CD8-positive, alpha-beta memory T cell (primary cell): ENCODE data around the gene BTBD9. TPM values are rescaled to one million over a fixed set of nuclear protein-coding genes. Genes with fewer than 3 reads are reported as not detected.

ENCODE experiments used
- CTCF ChIA-PET: fragments of 350-600 bp; sonication (Branson Sonifier 250); formaldehyde crosslinking; loops from one replicate; lab custom pipeline; 2021; ENCODE audit warnings: antibody characterized with exemption; lab: Charles Lee
- POLR2A ChIA-PET: fragments of 350-600 bp; sonication (Branson Sonifier 250); formaldehyde crosslinking; loops from one replicate; lab custom pipeline; 2021; ENCODE audit warnings: antibody characterized with exemption; lab: Charles Lee
- DNase-seq, 5 donors: peaks; one replicate each; pipeline versions ENCODE4 v3.0.0 to v3.0.0-alpha.2; 2020 to 2022; ENCODE audit warnings: mixed read lengths in 1 of 5
- H3K27ac ChIP-seq: one replicate; pipeline ENCODE4 v1.7.0; 2013; ENCODE audit warnings: low read depth, mild to moderate bottlenecking, low read length, moderate library complexity
- H3K27me3 ChIP-seq: 2 replicates; pipeline ENCODE4 v1.7.0; 2013; ENCODE audit warnings: low read length, mild to moderate bottlenecking; ENCODE audit not compliant: insufficient read depth, poor library complexity, severe bottlenecking
- H3K36me3 ChIP-seq: 2 replicates; pipeline ENCODE4 v1.7.0; 2013; ENCODE audit warnings: mild to moderate bottlenecking, low read length, moderate library complexity; ENCODE audit not compliant: insufficient read depth
- H3K4me1 ChIP-seq: 2 replicates; pipeline ENCODE4 v1.7.0; 2013; ENCODE audit warnings: mild to moderate bottlenecking, low read length, moderate library complexity; ENCODE audit not compliant: insufficient read depth
- H3K4me3 ChIP-seq: 2 replicates; pipeline ENCODE4 v1.7.0; 2013; ENCODE audit warnings: mild to moderate bottlenecking, low read length
- H3K9me3 ChIP-seq: 2 replicates; pipeline ENCODE4 v1.7.0; 2013; ENCODE audit warnings: mild to moderate bottlenecking, low read length
- H3K27ac Mint-ChIP-seq, 8 donors: one replicate each; pipeline ENCODE4 v1.8.0; 2020 to 2021; ENCODE audit warnings: mixed read lengths in 8 of 8, mild to moderate bottlenecking in 6 of 8, inconsistent platforms in 3 of 8, moderate library complexity in 3 of 8
- H3K27me3 Mint-ChIP-seq, 2 donors: one replicate each; pipeline ENCODE4 v1.8.0; 2020 to 2021; ENCODE audit warnings: mixed read lengths in 2 of 2, mild to moderate bottlenecking in 1 of 2, moderate library complexity in 1 of 2
- H3K36me3 Mint-ChIP-seq, 3 donors: one replicate each; pipeline ENCODE4 v1.8.0; 2020 to 2021; ENCODE audit warnings: mixed read lengths in 3 of 3, inconsistent platforms in 1 of 3, mild to moderate bottlenecking in 1 of 3
- H3K4me1 Mint-ChIP-seq, 3 donors: one replicate each; pipeline ENCODE4 v1.8.0; 2020 to 2021; ENCODE audit warnings: mixed read lengths in 3 of 3, inconsistent platforms in 1 of 3, mild to moderate bottlenecking in 1 of 3
- H3K4me3 Mint-ChIP-seq, 7 donors: one replicate each; pipeline ENCODE4 v1.8.0; 2020 to 2021; ENCODE audit warnings: mixed read lengths in 7 of 7, mild to moderate bottlenecking in 6 of 7, moderate library complexity in 4 of 7, inconsistent platforms in 2 of 7
- H3K9me3 Mint-ChIP-seq, 5 donors: one replicate each; pipeline ENCODE4 v1.8.0; 2020 to 2022; ENCODE audit warnings: mixed read lengths in 5 of 5, mild to moderate bottlenecking in 3 of 5, moderate library complexity in 2 of 5, inconsistent platforms in 1 of 5
- polyA plus RNA-seq: library from polyadenylated mRNA; unstranded; fragments of 300-500 nt; fragmentation: Illumina TruSeq; gene quantifications from one replicate; pipeline ENCODE4 v1.2.3, GENCODE V29; 2021
- total RNA-seq, 2 experiments: library from RNA; stranded (reverse); gene quantifications; one replicate each; pipeline ENCODE4 v1.2.3, GENCODE V29; 2021

The BTBD9 gene
- total and polyA plus RNA-seq, 3 experiments from 2014 or later = 12.2 to 17.7 (median 14.9) TPM

GRCh38 chr6:38438097-38438496 is 201.6 kb downstream of the BTBD9 start:
- CTCF ChIA-PET = no interaction called here
- H3K27ac Mint-ChIP-seq = peak overlapping the region in 1 of 8 donors; percentile 2
- DNase-seq = no peak
- H3K4me1 Mint-ChIP-seq = peaks cover 14 to 33% (median 19%) of the 10 kb centered on the region in 3 donors
- H3K36me3 ChIP-seq = no peaks in the 10 kb centered on the region
- no peaks in the 10 kb centered on the region for H3K9me3 Mint-ChIP-seq
- H3K27me3 ChIP-seq = no peaks in the 10 kb centered on the region
- H3K36me3 Mint-ChIP-seq = peaks cover 0 to 13% (median 9%) of the 10 kb centered on the region in 3 donors
- POLR2A ChIA-PET = no interaction called here
- H3K4me1 ChIP-seq = no peaks in the 10 kb centered on the region
- no peak overlapping the region for H3K4me3 Mint-ChIP-seq
- peaks cover 0 to 1% of the 10 kb centered on the region in 2 donors for H3K27me3 Mint-ChIP-seq
- H3K9me3 ChIP-seq = no peaks in the 10 kb centered on the region
- no peak overlapping the region for H3K4me3 ChIP-seq
- H3K27ac ChIP-seq = no peak overlapping the region

- peaks cover 0 to 1% of the 10 kb centered on the region in 2 donors for H3K27me3 Mint-ChIP-seq
- CTCF ChIA-PET = interaction anchor here (0.7 kb wide), 1 partner anchor 76 kb away, joined by 3 read pairs; no protein-coding TSS in a partner anchor
- POLR2A ChIA-PET = no interaction called here
Measured at GRCh38 chr6:38436726-38437465, 202.8 kb downstream of the BTBD9 start.

GRCh38 chr6:38435330-38435729 is 204.4 kb downstream of the BTBD9 start:
- CTCF ChIA-PET = no interaction called here
- H3K27me3 Mint-ChIP-seq = peaks cover 0 to 1% of the 10 kb centered on the region in 2 donors
- no peaks in the 10 kb centered on the region for H3K9me3 ChIP-seq

More at GRCh38 chr6:38436726-38437465, 202.8 kb downstream of the BTBD9 start:
- Mint-ChIP-seq H3K4me1 (peaks cover 14 to 33% (median 23%) of the 10 kb centered on the region in 3 donors), H3K9me3 (peaks cover 0 to 2% (median 0%) of the 10 kb centered on the region in 5 donors), H3K36me3 (peaks cover 4 to 19% (median 9%) of the 10 kb centered on the region in 3 donors), H3K27ac (no peak overlapping the region), H3K4me3 (no peak overlapping the region)
- Histone ChIP-seq H3K36me3 (no peaks in the 10 kb centered on the region), H3K4me3 (no peak overlapping the region), H3K27me3 (no peaks in the 10 kb centered on the region), H3K27ac (no peak overlapping the region), H3K4me1 (no peaks in the 10 kb centered on the region), H3K9me3 (no peaks in the 10 kb centered on the region)
- no peak for DNase-seq

GRCh38 chr6:38434051-38434450 is 205.7 kb downstream of the BTBD9 start:
- Mint-ChIP-seq H3K4me1 (peaks cover 14 to 33% (median 17%) of the 10 kb centered on the region in 3 donors), H3K27me3 (peaks cover 0 to 1% of the 10 kb centered on the region in 2 donors), H3K4me3 (no peak overlapping the region), H3K36me3 (peaks cover 6 to 27% (median 9%) of the 10 kb centered on the region in 3 donors), H3K9me3 (peaks cover 0 to 2% (median 0%) of the 10 kb centered on the region in 5 donors), H3K27ac (no peak overlapping the region)
- Histone ChIP-seq H3K4me1 (no peaks in the 10 kb centered on the region), H3K27me3 (no peaks in the 10 kb centered on the region), H3K36me3 (no peaks in the 10 kb centered on the region), H3K9me3 (no peaks in the 10 kb centered on the region), H3K4me3 (no peak overlapping the region), H3K27ac (no peak overlapping the region)
- no peak for DNase-seq
- ChIA-PET POLR2A (no interaction called here), CTCF (no interaction called here)

More at GRCh38 chr6:38435330-38435729, 204.4 kb downstream of the BTBD9 start:
- H3K4me3 Mint-ChIP-seq = no peak overlapping the region
- no peaks in the 10 kb centered on the region for H3K27me3 ChIP-seq
- peaks cover 14 to 33% (median 23%) of the 10 kb centered on the region in 3 donors for H3K4me1 Mint-ChIP-seq
- no peak overlapping the region for H3K27ac ChIP-seq
- H3K36me3 Mint-ChIP-seq = peaks cover 4 to 24% (median 9%) of the 10 kb centered on the region in 3 donors
- peaks cover 0 to 2% (median 0%) of the 10 kb centered on the region in 5 donors for H3K9me3 Mint-ChIP-seq
- H3K4me1 ChIP-seq = no peaks in the 10 kb centered on the region
- no peaks in the 10 kb centered on the region for H3K36me3 ChIP-seq
- DNase-seq = no peak
- H3K27ac Mint-ChIP-seq = no peak overlapping the region
- POLR2A ChIA-PET = no interaction called here
- H3K4me3 ChIP-seq = no peak overlapping the region

- H3K36me3 ChIP-seq = no peaks in the 10 kb centered on the region
- H3K36me3 Mint-ChIP-seq = peaks cover 8 to 27% (median 9%) of the 10 kb centered on the region in 3 donors
- no peaks in the 10 kb centered on the region for H3K27me3 ChIP-seq
- H3K4me3 ChIP-seq = no peak overlapping the region
- ChIA-PET POLR2A (no interaction called here), CTCF (no interaction called here)
- no peak overlapping the region for H3K4me3 Mint-ChIP-seq
- no peaks in the 10 kb centered on the region for H3K9me3 ChIP-seq
- H3K27ac Mint-ChIP-seq = no peak overlapping the region
- H3K4me1 ChIP-seq = no peaks in the 10 kb centered on the region
- no peaks in the 10 kb centered on the region for H3K27me3 Mint-ChIP-seq
- H3K27ac ChIP-seq = no peak overlapping the region
- H3K4me1 Mint-ChIP-seq = peaks cover 9 to 19% (median 10%) of the 10 kb centered on the region in 3 donors
- peaks cover 0 to 2% (median 0%) of the 10 kb centered on the region in 5 donors for H3K9me3 Mint-ChIP-seq
- no peak for DNase-seq
Measured at GRCh38 chr6:38432479-38432878, 207.2 kb downstream of the BTBD9 start.

GRCh38 chr6:38432079-38432478 is 207.7 kb downstream of the BTBD9 start:
- Mint-ChIP-seq H3K4me1 (peaks cover 7 to 16% (median 9%) of the 10 kb centered on the region in 3 donors), H3K9me3 (peaks cover 0 to 2% (median 0%) of the 10 kb centered on the region in 5 donors), H3K4me3 (no peak overlapping the region), H3K27me3 (peaks cover 0 to under 1% of the 10 kb centered on the region in 2 donors), H3K27ac (no peak overlapping the region), H3K36me3 (peaks cover 9 to 27% (median 9%) of the 10 kb centered on the region in 3 donors)
- H3K4me3 ChIP-seq = no peak overlapping the region
- no peak for DNase-seq
- no peaks in the 10 kb centered on the region for H3K4me1 ChIP-seq
- H3K27me3 ChIP-seq = no peaks in the 10 kb centered on the region
- H3K36me3 ChIP-seq = no peaks in the 10 kb centered on the region
- no peak overlapping the region for H3K27ac ChIP-seq
- ChIA-PET POLR2A (no interaction called here), CTCF (no interaction called here)
- H3K9me3 ChIP-seq = no peaks in the 10 kb centered on the region

- CTCF ChIA-PET = no interaction called here
- no peak for DNase-seq
- Mint-ChIP-seq H3K4me3 (no peak overlapping the region), H3K36me3 (peaks cover 8 to 26% (median 10%) of the 10 kb centered on the region in 3 donors), H3K4me1 (peaks cover 3 to 10% (median 5%) of the 10 kb centered on the region in 3 donors), H3K27me3 (peaks cover 0 to 2% of the 10 kb centered on the region in 2 donors), H3K9me3 (peaks cover 0 to 2% (median 0%) of the 10 kb centered on the region in 5 donors), H3K27ac (no peak overlapping the region)
- H3K4me3 ChIP-seq = no peak overlapping the region
- H3K36me3 ChIP-seq = no peaks in the 10 kb centered on the region
- no peak overlapping the region for H3K27ac ChIP-seq
- H3K9me3 ChIP-seq = no peaks in the 10 kb centered on the region
- no peaks in the 10 kb centered on the region for H3K27me3 ChIP-seq
- H3K4me1 ChIP-seq = no peaks in the 10 kb centered on the region
- POLR2A ChIA-PET = no interaction called here
Measured at GRCh38 chr6:38429546-38429945, 210.2 kb downstream of the BTBD9 start.

GRCh38 chr6:38427492-38428210 is 212.1 kb downstream of the BTBD9 start:
- Histone ChIP-seq H3K9me3 (no peaks in the 10 kb centered on the region), H3K36me3 (no peaks in the 10 kb centered on the region), H3K27me3 (no peaks in the 10 kb centered on the region), H3K4me3 (no peak overlapping the region), H3K27ac (no peak overlapping the region), H3K4me1 (no peaks in the 10 kb centered on the region)
- H3K36me3 Mint-ChIP-seq = peaks cover 3 to 12% (median 11%) of the 10 kb centered on the region in 3 donors
- H3K27ac Mint-ChIP-seq = peak overlapping the region in 1 of 8 donors; percentile 7
- H3K9me3 Mint-ChIP-seq = peaks cover 0 to 2% (median 0%) of the 10 kb centered on the region in 5 donors
- CTCF ChIA-PET = no interaction called here
- POLR2A ChIA-PET = no interaction called here
- no peak for DNase-seq
- H3K4me3 Mint-ChIP-seq = no peak overlapping the region
- H3K4me1 Mint-ChIP-seq = peaks cover 0 to 3% (median 2%) of the 10 kb centered on the region in 3 donors
- H3K27me3 Mint-ChIP-seq = peaks cover 0 to 2% of the 10 kb centered on the region in 2 donors
